Kidney (tissue), 14 donors: Measurements from ENCODE around the gene NPAT. TPM values are rescaled to one million over a fixed set of nuclear protein-coding genes. Genes with fewer than 3 reads are reported as not detected.
"Not testable (repeated sequence)": the region's sequence is repeated elsewhere in the genome, so short reads cannot be mapped to it uniquely, and the experiment has no call there.

ENCODE experiments used
- DNase-seq, 5 donors: peaks; one replicate each; pipeline ENCODE4 v3.0.0-alpha.2; 2013 to 2020
- FAIRE-seq: peaks from 2 replicates; lab custom pipeline; 2012; peaks lifted over from hg19 to GRCh38; lab: Jason Lieb, UNC
- H3K27ac ChIP-seq, 2 donors: one replicate each; pipeline ENCODE4 v1.7.0; 2013; ENCODE audit warnings: low read depth in 2 of 2, low read length in 2 of 2, inconsistent platforms in 1 of 2
- H3K27me3 ChIP-seq: one replicate; pipeline ENCODE4 v1.7.1; 2013; ENCODE audit warnings: low read length, inconsistent platforms; ENCODE audit not compliant: control insufficient read depth, insufficient read depth
- H3K36me3 ChIP-seq, 3 donors: one replicate each; pipeline versions ENCODE4 v1.7.0 to v1.7.1; 2013; ENCODE audit warnings: low read length in 3 of 3, control low read depth in 1 of 3, inconsistent platforms in 1 of 3; ENCODE audit not compliant: insufficient read depth in 3 of 3, control insufficient read depth in 2 of 3
- H3K4me1 ChIP-seq, 3 donors: one replicate each; pipeline versions ENCODE4 v1.7.0 to v1.7.1; 2013; ENCODE audit warnings: low read length in 3 of 3, inconsistent platforms in 1 of 3, low read depth in 1 of 3; ENCODE audit not compliant: control insufficient read depth in 2 of 3, insufficient read depth in 2 of 3
- H3K4me3 ChIP-seq, 3 donors: one replicate each; pipeline versions ENCODE4 v1.7.0 to v1.8.1; 2013; ENCODE audit warnings: low read length in 3 of 3, control low read depth in 1 of 3, inconsistent platforms in 1 of 3
- H3K9ac ChIP-seq, 3 donors: one replicate each; pipeline versions ENCODE4 v1.7.0 to v1.7.1; 2013; ENCODE audit warnings: low read length in 3 of 3, control low read depth in 1 of 3, inconsistent platforms in 1 of 3
- H3K9me3 ChIP-seq, 3 donors: one replicate each; pipeline versions ENCODE4 v1.7.0 to v1.7.1; 2013; ENCODE audit warnings: low read length in 3 of 3, control low read depth in 1 of 3, inconsistent platforms in 1 of 3; ENCODE audit not compliant: control insufficient read depth in 2 of 3, insufficient read depth in 1 of 3
- CTCF ChIP-seq: IDR thresholded peaks from 3 replicates; pipeline ENCODE4 v1.5.1; 2012; ENCODE audit warnings: mild to moderate bottlenecking, moderate library complexity, borderline replicate concordance; ENCODE audit not compliant: insufficient read depth; ENCODE audit errors: extremely low read depth
- intact Hi-C: fragments of 100-400 bp; cut with DNase I; formaldehyde crosslinking; loops from one replicate; pipeline ENCODE4 v1.11.1; 2022
- polyA plus RNA-seq: library from polyadenylated mRNA; stranded (reverse); fragments of 350-450 nt; fragmentation: Illumina TruSeq; extraction: RNeasy Lipid Tissue Mini Kit (QIAGEN cat#74804); gene quantifications from one replicate; pipeline ENCODE4 v1.2.3, GENCODE V29; 2014; ENCODE audit warnings: low read depth, low replicate concordance; ENCODE audit not compliant: insufficient read depth
- total RNA-seq: library from RNA; stranded (reverse); fragmentation: NEBNext Ultra II Directional; extraction: Animal tissue kit (Norgen Biotek cat#: 25700); gene quantifications from one replicate; pipeline ENCODE4 v1.2.1, GENCODE V29; 2021
- donor health status: control.
- donor health status: control.
- donor health status: control.
- donor health status: control.
- donor health status: control.
- donor health status: DM: yes; HTN: yes; CAD: no.
- donor health status: Normal renal cell carcinoma (clear cell type).

Gene NPAT
- total and polyA plus RNA-seq, 2 donors from 2014 or later: 2.5 to 17.6 TPM

- no peak overlapping the region for H3K4me3 ChIP-seq
- H3K36me3 ChIP-seq: peaks cover 0 to 8% (median 5%) of the 10 kb centered on the region in 3 donors
- intact Hi-C loops: no loop called here
- H3K4me1 ChIP-seq: no peaks in the 10 kb centered on the region
- TF ChIP-seq CTCF: no peak
- FAIRE-seq (no peak), DNase-seq (no peak)
- no peaks in the 10 kb centered on the region for H3K27me3 ChIP-seq
- no peak overlapping the region for H3K9ac ChIP-seq
- no peaks in the 10 kb centered on the region for H3K9me3 ChIP-seq
- no peak overlapping the region for H3K27ac ChIP-seq
Measured at GRCh38 chr11:108177570-108177969, 44.9 kb downstream of the NPAT start.

GRCh38 chr11:108170184-108170583, 52.3 kb downstream of the NPAT start:
- Histone ChIP-seq H3K36me3 (peaks cover 9 to 26% (median 9%) of the 10 kb centered on the region in 3 donors), H3K9ac (no peak overlapping the region), H3K27me3 (no peaks in the 10 kb centered on the region), H3K4me1 (no peaks in the 10 kb centered on the region), H3K27ac (no peak overlapping the region), H3K4me3 (peak overlapping the region in 1 of 3 donors; percentile 4), H3K9me3 (no peaks in the 10 kb centered on the region)
- DNase-seq (no peak), FAIRE-seq (peak; percentile 30)
- no peak for TF ChIP-seq CTCF
- intact Hi-C loops: no loop called here

- Histone ChIP-seq H3K4me3 (no peak overlapping the region), H3K4me1 (no peaks in the 10 kb centered on the region), H3K27me3 (no peaks in the 10 kb centered on the region), H3K36me3 (peaks cover 9 to 32% (median 18%) of the 10 kb centered on the region in 3 donors), H3K9me3 (no peaks in the 10 kb centered on the region), H3K27ac (no peak overlapping the region), H3K9ac (no peak overlapping the region)
- no peak for TF ChIP-seq CTCF
- DNase-seq (no peak), FAIRE-seq (peak; percentile 32)
- intact Hi-C loops: no loop called here
Measured at GRCh38 chr11:108167624-108168023, 54.8 kb downstream of the NPAT start.

GRCh38 chr11:108162878-108163277, 59.6 kb downstream of the NPAT start:
- H3K27me3 ChIP-seq, H3K4me1 ChIP-seq, H3K9me3 ChIP-seq, FAIRE-seq, H3K27ac ChIP-seq, H3K9ac ChIP-seq, H3K4me3 ChIP-seq, intact Hi-C loops, DNase-seq: not testable (repeated sequence)
- peaks cover 3 to 27% (median 19%) of the 10 kb centered on the region in 3 donors for H3K36me3 ChIP-seq
